H4 (cell line): Measurements from ENCODE around the gene PIGP. TPM values are rescaled to one million over a fixed set of nuclear protein-coding genes. Genes with fewer than 3 reads are reported as not detected.
"Not testable (repeated sequence)": the region's sequence is repeated elsewhere in the genome, so short reads cannot be mapped to it uniquely, and the experiment has no call there.

Experiments used
- DNase-seq: peaks from one replicate; pipeline ENCODE4 v3.0.0-alpha.2; 2015; ENCODE audit warnings: low spot score
- total RNA-seq: library from RNA; depleted of rRNA; stranded (reverse); fragments of >200 nt; shearing (Covaris generic); gene quantifications from 2 replicates; pipeline ENCODE4 v1.2.3, GENCODE V29; 2014; rRNA removed

Gene PIGP
- total RNA-seq, 1 experiment from 2014 or later, result 52.9 TPM

DNA sequence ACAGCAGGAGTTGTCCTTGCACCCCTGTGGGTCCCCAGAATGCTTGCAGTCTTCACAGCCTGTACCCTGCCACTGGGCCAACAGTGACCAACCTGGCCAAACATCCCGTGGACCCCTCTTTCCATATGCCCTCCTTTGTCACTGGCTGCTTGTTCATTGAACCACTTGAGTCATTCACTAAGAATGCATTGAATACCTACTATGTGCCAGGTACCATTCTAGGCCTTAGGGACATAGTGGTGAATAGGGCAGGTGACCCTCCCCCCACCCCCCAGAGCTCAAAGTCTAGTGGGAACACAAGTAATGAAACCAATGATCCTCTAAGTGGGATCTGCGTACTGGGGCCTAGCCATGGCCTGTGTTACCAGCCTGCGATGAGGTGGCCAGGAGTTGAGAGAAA lies 28.2 kb downstream of the PIGP start:
- DNase-seq, result no peak

DNA sequence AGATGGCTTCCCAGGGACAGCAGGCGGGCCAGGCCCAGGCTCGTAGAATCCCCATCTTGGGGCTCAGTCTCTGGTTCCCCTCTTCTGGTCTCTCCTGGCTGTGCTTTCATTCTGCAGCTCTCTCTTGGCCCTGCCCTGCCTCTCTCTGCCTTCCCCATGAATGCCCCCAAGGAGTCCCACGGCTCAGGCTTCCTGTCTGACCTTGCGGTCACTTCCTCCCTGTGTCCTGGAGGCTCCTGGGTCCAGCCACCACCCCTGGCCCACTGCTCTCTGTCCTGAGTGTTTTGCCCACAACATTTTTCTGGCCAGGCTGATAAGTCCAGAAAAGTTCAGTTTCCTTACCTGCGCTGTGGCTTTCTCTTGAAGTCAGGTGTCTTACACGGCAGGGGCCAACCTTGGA lies 29.1 kb downstream of the PIGP start:
- DNase-seq, result no peak

DNA sequence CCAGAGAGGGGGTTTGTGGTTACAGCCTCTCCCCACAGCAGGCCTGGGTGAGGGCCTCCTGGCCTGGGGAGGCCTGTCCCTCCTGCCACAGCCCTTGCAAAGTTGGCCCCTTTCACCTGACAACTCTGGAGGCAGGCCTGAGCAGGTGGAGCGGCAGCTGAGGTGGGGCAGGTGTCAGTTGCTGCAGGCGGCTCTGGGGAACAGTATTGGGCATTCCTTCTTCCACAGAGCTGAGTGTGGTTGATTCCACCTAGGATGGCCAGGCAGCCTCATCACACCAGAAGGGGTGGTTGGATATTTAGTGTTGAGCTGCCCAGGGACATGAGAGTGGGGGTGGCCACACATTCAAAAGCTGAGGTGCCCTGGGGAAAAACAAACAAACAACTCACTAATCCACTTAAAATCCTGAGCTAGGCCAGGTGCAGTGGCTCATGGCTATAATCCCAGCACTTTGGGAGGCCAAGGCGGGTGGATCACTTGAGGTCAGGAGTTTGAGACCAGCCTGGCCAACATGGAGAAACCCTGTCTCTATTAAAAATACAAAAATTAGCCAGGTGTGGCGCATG lies 31.1 kb downstream of the PIGP start:
- no peak for DNase-seq

DNA sequence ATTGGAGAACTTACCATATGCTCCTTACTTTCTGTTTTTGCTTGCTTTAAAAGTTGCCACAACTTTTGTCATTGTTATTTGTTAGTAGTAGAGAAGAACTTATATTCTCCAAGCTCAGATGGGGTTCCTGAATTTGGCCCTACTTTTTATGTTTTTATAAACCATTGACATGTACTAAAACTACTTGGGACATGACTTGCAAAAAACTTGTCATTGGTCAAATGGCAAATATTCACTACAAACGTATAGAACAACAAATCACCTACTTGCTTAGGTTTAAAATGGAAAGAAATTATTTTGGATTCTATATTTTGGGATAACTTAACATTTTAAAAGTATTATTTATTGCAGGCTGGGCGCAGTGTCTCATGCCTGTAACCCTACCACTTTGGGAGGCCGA lies 32.7 kb downstream of the PIGP start:
- no peak for DNase-seq

DNA sequence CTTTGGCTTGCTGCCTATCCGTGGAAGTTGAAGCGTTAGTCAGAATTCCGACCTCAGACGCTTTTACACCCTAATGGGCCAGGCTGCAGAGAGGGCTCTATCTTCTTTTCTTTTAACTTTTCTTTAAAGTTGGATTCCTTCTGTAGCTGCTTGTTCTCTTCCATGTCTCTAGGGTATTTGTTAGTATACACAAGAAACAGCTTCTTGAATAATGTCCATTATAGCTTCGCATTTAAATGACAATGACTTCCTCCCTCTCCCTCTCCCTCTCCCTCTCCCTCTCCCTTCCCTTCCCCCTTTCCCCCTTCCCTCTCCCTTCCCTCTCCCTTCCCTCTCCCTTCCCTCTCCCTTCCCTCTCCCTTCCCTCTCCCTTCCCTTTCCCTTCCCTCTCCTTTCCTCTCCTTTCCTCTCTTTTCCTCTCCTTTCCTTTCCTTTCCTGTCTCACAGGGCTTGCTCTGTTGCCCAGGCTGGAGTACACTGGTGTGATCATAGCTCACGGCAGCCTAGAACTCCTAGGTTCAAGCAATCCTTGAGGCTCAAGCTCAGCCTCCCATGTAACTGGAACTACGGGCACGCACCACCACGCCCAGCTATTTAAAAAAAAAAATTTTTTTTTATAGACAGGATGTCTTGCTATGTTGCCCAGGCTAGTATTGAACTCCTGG lies 33.3 kb downstream of the PIGP start:
- DNase-seq, result no peak

DNA sequence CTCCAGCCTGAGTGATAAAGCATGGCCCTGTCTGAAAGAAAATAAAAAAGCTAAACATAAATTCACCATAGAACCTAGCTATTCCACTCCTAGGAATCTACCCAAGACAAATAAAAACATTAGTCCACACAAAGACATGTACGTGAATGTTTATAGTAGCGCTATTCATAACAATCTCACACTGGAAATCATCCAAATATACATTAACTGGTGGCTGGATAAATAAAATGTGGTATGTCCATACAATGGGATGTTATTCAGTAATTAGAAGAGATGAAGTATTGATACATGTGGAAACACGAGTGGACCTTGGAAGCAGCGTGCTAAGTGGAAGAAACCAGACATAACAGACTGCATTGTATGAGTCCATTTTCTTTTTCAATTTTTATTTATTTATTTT lies 36.7 kb downstream of the PIGP start:
- DNase-seq, result no peak

DNA sequence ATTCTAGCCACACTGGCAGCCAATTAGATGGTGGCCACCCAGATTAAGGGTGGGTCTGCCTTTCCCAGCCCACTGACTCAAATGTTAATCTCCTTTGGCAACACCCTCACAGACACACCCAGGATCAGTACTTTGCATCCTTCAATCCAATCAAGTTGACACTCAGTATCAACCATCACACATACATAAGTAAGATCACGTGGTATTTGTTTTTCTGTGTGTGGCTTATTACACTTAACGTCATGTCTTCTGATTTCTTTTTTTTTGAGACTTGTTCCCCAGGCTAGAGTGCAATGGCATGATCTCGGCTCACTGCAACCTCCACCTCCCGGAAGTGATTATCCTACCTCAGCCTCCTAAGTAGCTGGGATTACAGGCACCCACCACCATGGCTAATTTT lies 38.5 kb downstream of the PIGP start:
- not testable (repeated sequence) for DNase-seq

DNA sequence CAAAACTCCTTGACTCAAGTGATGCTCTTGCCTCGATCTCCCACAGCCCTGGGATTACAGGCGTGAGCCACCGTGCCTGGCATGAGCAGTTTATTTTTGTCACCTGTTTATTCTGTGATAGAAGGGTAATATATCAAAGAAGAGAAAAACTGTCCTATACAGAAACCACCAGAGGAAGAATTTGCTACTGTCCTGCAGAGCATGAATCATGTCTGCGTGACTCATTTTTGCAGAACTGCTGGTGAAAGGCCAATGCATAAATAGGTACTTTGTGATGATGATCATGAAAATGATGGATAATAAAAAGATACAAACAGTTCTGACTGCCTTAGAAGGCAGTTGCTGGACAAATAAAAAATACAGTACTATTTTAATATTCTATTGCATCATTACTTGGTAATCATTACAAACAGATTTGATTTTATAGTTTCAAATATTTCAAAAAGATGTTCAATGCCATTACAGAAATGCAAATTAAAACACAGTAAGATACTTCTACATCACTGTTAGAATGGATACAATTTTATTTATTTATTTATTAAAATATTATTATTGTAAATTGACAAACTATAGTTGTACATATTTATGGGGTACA lies 39.9 kb downstream of the PIGP start:
- DNase-seq, result no peak

DNA sequence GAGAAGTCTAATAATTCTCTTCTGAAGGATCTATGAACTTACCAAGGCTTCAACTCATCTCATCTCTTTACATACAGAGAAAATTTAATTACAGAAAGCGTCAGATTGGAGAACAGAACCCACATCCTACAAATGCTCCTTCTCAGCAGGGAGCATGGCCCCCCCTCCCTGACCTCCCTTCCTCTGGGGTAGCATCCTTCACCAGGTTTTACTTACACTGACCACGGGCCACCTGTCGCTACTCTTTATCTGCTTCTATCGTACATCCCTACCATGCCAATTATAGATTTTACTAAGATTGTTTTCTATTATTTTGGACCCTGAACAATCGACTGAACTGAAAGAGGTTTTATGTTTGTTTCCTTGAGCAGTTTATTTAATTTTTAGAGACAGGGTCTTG lies 40.6 kb downstream of the PIGP start:
- DNase-seq, result no peak

DNA sequence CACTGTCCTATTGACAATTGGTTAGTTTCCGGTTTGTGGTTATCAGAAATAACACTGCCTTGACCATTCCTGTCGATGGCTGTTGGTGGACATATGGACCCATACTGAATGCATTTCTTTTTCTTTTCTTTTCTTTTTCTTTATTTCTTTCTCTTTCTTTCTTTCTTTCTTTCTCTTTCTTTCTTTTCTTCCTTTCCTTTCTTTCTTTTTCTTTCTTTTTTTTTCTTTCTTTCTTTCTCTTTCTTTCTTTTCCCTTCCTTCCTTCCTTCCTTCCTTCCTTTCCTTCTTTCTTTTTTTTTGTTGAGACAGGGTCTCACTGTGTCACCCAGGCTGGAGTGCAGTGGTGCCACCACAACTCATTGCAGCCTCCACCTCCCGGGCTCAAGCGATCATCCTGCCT lies 42.0 kb downstream of the PIGP start:
- DNase-seq, result no peak

DNA sequence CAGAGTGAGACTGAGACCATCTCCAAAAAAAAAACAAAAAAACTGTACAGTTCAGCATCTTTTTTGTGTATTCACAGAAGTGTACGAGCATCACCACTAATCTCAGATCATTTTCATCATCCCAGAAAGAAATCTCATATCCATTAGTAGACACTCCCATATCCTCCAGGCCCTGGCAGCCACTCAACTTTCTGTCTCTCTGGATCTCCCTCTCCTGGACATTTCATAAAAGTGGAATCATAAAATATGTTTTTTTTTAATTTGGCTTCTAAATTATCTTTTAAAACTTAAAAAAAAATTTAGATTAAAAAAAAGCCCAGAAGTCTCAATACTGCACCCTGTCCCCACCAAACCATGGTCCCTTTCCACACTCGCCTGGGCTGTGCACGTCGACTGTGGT lies 44.3 kb downstream of the PIGP start:
- no peak for DNase-seq

DNA sequence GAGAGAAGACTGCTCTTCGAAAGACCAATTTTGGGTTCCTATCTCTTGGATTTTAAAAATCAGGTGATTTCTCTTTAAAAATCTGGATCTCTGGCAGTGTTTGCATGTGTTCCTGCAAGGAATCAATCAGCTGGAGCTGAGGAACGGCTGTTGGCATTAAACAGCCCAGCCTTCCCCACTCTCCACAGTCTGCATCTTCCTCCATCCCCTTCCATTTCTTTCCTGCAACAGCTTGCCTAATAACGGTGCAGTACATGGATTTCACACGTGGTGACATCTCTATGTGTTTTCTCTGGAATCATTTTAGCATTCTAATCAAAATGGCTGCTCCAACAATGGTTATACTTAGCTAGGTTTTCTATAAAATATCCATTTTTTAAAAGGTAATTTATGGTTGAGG lies 46.4 kb downstream of the PIGP start:
- DNase-seq, result no peak

DNA sequence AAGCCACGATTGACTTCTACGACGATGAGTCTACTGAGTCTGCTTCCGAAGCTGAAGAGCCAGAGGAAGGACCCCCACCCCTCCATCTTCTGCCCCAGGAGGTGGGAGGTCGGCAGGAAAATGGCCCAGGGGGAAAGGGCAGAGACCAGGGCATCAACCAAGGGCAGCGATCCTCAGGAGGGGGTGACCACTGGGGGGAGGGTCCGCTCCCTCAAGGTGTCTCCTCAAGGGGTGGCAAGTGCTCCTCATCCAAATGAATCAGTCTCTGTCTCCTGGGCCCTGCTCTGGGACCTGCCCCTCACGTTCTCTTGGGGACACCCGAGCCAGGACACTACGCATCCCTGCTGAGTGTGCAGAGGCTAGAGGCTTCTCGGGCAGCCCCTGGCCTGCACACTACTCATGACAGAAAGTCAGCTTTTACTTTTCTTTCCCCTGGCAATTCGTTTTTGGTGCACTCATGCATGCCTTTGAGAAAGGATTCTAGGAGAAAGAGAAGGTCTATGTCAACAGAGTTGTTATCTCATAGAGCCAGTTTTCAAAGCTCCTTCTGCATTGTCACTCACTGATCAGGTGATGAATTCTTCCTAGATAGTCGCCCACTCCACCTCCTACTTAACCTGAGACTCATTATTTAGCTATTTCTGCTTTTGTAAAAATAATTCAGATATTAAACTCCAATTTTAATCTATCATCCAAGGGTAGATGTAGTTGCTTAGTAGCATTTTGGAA lies 54.8 kb downstream of the PIGP start:
- DNase-seq, result no peak

Other genes starting within 250 kb of the PIGP start
- gene HLCS, start 106.4 kb downstream of the PIGP start, total RNA-seq, result 26.0 and 31.7 TPM in 2 replicates
- gene RIPPLY3, start 66.4 kb downstream of the PIGP start, total RNA-seq, result not detected in 2 replicates
- 67.4 and 71.9 TPM in 2 replicates for gene TTC3, start 183 bp upstream of the PIGP start, total RNA-seq
- 63.6 and 95.0 TPM in 2 replicates for gene VPS26C, start 194.3 kb upstream of the PIGP start, total RNA-seq